ENCODE results near the gene RPLP2. TPM values are rescaled to one million over a fixed set of nuclear protein-coding genes. Genes with fewer than 3 reads are reported as not detected.
A peak's percentile ranks its signal among the peaks of the same experiment; 100 is the strongest.

The RPLP2 gene
- total RNA-seq, 1 donor from 2014 or later, result 2,188 TPM

DNA sequence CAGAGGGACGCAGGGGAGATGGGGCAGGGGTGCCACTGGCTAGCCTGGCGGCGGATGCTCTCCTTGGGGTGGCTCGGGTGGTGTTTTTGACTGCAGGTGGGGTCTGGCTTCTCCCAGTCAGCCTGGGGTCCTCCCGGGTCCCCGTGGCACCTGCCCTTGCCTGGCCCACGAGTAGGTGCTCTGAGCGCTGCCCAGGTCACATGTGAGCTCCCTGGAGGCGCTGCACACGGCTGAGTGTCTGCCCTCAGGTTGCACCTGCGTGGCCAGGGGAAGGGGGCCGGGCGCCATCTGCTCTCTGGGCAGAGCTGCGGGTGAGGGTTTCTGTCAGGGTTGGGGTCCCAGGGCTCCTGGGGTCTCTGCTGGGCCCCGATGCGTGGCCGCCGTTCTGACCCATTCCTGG is 38.1 kb downstream of the RPLP2 start:
- Mint-ChIP-seq H3K4me1 (ENCODE audit: unreplicated experiment) (peaks cover 3% of the 10 kb centered on the region), H3K4me3 (ENCODE audit: unreplicated experiment) (no peak overlapping the region), H3K27me3 (ENCODE audit: unreplicated experiment) (peaks cover 12% of the 10 kb centered on the region), H3K36me3 (ENCODE audit: low read depth, unreplicated experiment) (no peaks in the 10 kb centered on the region), H3K27ac (ENCODE audit: unreplicated experiment) (no peak overlapping the region), H3K9me3 (ENCODE audit: unreplicated experiment) (no peaks in the 10 kb centered on the region)
- DNase-seq (ENCODE audit: low spot score), result no peak
- no peak for TF ChIP-seq CTCF (IDR thresholded peaks at IDR 0.05; ENCODE audit: unreplicated experiment)

GRCh38 chr11:848380-848931 is 38.7 kb downstream of the RPLP2 start:
- H3K4me1 Mint-ChIP-seq (ENCODE audit: unreplicated experiment), result peaks cover 3% of the 10 kb centered on the region
- H3K27ac Mint-ChIP-seq (ENCODE audit: unreplicated experiment), result no peak overlapping the region
- no peak overlapping the region for H3K4me3 Mint-ChIP-seq (ENCODE audit: unreplicated experiment)
- peak; percentile 81 for TF ChIP-seq CTCF (IDR thresholded peaks at IDR 0.05; ENCODE audit: unreplicated experiment)
- H3K36me3 Mint-ChIP-seq (ENCODE audit: low read depth, unreplicated experiment), result no peaks in the 10 kb centered on the region
- no peaks in the 10 kb centered on the region for H3K9me3 Mint-ChIP-seq (ENCODE audit: unreplicated experiment)
- DNase-seq (ENCODE audit: low spot score), result peak; percentile 70
- H3K27me3 Mint-ChIP-seq (ENCODE audit: unreplicated experiment), result peaks cover 12% of the 10 kb centered on the region

DNA sequence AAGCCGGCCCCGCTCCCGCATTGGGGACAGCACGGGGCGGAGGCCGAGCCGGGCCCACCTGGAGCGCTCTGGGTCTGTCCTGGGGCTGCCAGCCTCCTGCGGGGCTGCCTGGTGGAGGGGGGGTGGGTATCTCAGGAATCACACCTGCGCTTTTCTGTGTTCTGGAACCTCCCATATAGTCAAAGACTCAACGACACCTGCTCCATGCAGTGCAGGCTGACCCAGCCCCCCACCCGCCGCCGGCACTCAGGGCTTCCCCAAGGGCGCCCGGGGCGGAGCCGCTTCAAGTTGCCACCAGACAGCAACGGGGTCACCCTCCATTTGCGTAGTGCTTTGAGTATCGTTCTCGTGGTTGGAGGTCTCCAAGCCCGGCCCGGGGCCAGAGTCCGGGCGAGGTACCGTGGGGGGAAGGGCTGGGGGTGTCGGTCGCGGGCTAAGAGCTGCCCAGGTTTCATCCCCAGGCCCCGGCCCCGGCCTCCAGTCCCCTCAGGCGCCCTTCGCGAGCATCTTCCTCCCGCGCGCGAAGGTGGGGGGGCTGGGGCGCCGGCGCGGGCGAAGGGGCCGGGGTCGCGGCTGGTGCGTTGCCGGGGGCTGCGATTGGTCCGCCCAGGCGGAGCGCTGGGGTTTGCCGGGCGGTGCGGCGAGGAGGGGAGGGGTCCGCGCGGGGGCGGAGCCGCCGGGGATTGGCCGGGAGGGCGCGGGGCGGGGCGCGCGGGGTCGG is 39.5 kb downstream of the RPLP2 start:
- peak; percentile 54 for DNase-seq (ENCODE audit: low spot score)
- no peaks in the 10 kb centered on the region for H3K36me3 Mint-ChIP-seq (ENCODE audit: low read depth, unreplicated experiment)
- H3K27me3 Mint-ChIP-seq (ENCODE audit: unreplicated experiment), result peaks cover 11% of the 10 kb centered on the region
- no peaks in the 10 kb centered on the region for H3K9me3 Mint-ChIP-seq (ENCODE audit: unreplicated experiment)
- H3K4me1 Mint-ChIP-seq (ENCODE audit: unreplicated experiment), result peaks cover 3% of the 10 kb centered on the region
- H3K27ac Mint-ChIP-seq (ENCODE audit: unreplicated experiment), result no peak overlapping the region
- no peak for TF ChIP-seq CTCF (IDR thresholded peaks at IDR 0.05; ENCODE audit: unreplicated experiment)
- H3K4me3 Mint-ChIP-seq (ENCODE audit: unreplicated experiment), result no peak overlapping the region

DNA sequence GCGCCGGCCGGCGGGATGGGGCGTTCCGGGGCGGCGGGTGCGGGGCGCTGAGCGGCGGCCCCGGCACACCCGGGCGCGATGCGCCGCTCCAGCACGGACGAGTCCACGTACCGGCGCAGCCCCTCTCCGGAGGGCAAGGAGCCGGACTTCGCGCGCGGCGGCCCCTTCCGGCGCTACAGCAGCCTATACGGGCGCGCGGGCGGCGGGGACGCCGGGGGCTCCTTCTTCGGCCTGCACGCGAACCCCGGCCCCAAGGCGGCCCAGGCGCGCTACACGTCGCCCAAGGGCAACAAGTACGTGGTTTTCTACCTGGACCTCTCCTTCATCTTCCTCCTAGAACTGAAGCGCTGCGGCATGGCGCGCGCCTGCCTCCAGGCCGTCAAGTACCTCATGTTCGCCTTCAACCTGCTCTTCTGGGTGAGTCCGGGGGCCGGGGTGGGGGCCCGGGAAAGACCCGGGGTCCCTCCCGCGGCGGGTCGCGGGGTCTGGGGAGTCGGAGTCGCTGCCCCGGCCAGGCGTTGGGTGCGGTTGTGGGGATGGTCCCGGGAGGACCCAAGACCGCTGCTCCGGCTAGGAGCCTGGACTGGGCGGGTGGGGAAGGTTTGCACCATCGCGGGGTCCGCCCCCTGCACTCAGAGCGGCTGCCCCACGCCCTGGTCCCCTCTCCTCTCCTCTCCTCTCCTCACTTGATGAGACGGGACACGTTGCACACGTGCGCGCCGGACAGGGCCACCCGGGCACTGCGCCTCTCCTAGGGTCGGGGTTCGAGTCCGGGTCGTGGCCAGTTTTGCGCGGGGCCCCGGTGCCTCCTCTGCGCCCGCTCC is 40.4 kb downstream of the RPLP2 start:
- Mint-ChIP-seq H3K36me3 (ENCODE audit: low read depth, unreplicated experiment) (no peaks in the 10 kb centered on the region), H3K27ac (ENCODE audit: unreplicated experiment) (no peak overlapping the region), H3K4me1 (ENCODE audit: unreplicated experiment) (no peaks in the 10 kb centered on the region), H3K4me3 (ENCODE audit: unreplicated experiment) (no peak overlapping the region), H3K27me3 (ENCODE audit: unreplicated experiment) (peaks cover 9% of the 10 kb centered on the region), H3K9me3 (ENCODE audit: unreplicated experiment) (no peaks in the 10 kb centered on the region)
- no peak for TF ChIP-seq CTCF (IDR thresholded peaks at IDR 0.05; ENCODE audit: unreplicated experiment)
- DNase-seq (ENCODE audit: low spot score), result no peak

Data from endothelial cell (in vitro differentiated cells).